ENCODE results near the gene GNAS.

DNA sequence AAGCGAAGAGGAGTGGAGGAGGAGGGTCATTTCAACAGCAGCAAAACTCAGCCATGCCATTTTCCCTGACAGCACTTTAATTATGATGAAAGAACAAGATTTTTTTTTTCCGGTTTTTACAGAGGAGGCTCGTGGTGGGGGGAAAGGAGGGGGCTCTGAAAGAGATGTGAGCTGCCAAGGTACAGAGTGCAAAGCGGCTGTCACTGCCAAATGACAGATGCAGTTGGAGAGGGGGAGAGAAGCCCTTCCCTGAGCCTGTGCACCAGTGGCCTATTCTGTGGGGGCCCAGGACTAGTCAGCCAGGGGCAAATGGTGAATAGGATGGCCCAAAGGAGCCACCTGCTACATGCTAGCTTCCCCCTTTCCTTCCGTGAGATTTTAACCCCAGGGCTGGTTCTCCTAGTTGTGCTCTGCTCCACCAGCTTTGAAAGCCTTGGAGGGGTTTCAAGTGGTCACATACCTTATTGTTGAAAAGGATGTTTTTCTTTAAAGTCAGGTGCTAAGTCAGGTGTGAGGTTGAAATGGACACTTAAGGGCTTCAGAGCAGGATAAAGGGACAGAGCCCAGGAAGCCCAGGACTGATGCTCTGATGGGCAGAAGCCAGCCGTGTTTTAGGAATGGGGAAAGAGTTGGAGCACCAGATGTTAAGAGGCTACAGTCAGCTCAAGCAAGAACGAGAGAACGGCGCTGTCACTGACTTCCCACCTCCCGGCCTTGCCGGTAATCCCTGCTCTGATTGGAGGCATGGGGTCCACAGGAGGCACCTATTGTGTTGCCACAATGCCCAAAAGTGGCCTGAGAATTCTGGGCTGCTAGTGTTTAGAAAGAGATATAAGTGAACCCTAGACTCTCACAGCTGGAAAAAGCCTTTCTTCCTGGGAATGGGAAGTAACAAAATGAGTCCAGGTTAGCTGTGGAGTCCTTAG is 24.8 kb downstream of the GNAS start:
- no peak for TF ChIP-seq EZH2phosphoT487 (IDR thresholded peaks at IDR 0.05; ENCODE audit: borderline replicate concordance, low read length)
- TF ChIP-seq, protein P1, sequence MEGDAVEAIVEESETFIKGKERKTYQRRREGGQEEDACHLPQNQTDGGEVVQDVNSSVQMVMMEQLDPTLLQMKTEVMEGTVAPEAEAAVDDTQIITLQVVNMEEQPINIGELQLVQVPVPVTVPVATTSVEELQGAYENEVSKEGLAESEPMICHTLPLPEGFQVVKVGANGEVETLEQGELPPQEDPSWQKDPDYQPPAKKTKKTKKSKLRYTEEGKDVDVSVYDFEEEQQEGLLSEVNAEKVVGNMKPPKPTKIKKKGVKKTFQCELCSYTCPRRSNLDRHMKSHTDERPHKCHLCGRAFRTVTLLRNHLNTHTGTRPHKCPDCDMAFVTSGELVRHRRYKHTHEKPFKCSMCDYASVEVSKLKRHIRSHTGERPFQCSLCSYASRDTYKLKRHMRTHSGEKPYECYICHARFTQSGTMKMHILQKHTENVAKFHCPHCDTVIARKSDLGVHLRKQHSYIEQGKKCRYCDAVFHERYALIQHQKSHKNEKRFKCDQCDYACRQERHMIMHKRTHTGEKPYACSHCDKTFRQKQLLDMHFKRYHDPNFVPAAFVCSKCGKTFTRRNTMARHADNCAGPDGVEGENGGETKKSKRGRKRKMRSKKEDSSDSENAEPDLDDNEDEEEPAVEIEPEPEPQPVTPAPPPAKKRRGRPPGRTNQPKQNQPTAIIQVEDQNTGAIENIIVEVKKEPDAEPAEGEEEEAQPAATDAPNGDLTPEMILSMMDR (IDR thresholded peaks at IDR 0.05; ENCODE audit: low read depth, low read length, poor library complexity, severe bottlenecking): no peak

Measured in DOHH2 (cell line).